HG03442 (cell line): ENCODE results near the gene B3GNT3.

ENCODE experiments used
- ATAC-seq: cut with Tn5 transposase; IDR thresholded peaks from one replicate; pipeline ENCODE4 v1.9.1; 2021; ENCODE audit warnings: mild to moderate bottlenecking, moderate library complexity; ENCODE audit not compliant: unreplicated experiment

B3GNT3 gene, protein sequence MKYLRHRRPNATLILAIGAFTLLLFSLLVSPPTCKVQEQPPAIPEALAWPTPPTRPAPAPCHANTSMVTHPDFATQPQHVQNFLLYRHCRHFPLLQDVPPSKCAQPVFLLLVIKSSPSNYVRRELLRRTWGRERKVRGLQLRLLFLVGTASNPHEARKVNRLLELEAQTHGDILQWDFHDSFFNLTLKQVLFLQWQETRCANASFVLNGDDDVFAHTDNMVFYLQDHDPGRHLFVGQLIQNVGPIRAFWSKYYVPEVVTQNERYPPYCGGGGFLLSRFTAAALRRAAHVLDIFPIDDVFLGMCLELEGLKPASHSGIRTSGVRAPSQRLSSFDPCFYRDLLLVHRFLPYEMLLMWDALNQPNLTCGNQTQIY

DNA sequence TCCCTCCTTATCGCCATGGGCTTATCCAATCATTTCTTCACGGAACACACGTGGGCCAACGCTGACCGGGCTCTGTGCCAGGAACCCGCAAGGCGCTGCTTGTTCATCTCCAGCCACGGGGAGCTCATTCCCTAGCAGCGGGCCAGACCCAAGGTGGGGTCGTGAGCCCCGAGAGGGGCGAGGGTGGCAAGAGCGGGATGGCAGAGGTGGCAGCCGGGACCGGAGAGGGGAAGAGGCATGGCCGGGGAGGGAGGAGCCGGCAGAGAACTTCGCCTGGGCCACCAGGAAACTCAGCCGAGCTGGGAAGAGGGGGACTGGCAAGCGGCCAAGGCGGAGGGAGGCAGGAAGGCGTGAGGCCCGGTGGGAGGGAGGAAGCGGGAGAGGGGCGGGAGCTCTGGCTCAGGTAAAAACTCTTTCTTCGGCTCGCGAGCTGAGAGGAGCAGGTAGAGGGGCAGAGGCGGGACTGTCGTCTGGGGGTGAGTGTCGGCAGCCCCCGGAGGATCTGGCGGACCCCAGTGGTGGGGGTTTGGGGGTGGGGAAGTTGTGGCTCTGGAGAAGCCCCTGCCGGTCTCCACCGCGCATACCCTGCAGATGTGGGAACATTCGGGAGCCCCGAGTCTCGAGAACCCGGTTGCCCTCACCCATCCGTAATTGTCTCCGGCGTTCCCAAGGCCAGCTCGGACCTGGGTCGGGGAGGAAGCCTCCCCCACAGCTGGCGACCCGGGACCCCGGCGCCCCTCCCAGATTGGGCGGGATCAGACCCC is at the start of gene B3GNT3:
Gene B3GNT3 (plus strand): TSS at position 408 of the 764 bp plus-strand sequence. CDS start 12,670 bp downstream, outside the sequence.
- ATAC-seq = no peak

DNA sequence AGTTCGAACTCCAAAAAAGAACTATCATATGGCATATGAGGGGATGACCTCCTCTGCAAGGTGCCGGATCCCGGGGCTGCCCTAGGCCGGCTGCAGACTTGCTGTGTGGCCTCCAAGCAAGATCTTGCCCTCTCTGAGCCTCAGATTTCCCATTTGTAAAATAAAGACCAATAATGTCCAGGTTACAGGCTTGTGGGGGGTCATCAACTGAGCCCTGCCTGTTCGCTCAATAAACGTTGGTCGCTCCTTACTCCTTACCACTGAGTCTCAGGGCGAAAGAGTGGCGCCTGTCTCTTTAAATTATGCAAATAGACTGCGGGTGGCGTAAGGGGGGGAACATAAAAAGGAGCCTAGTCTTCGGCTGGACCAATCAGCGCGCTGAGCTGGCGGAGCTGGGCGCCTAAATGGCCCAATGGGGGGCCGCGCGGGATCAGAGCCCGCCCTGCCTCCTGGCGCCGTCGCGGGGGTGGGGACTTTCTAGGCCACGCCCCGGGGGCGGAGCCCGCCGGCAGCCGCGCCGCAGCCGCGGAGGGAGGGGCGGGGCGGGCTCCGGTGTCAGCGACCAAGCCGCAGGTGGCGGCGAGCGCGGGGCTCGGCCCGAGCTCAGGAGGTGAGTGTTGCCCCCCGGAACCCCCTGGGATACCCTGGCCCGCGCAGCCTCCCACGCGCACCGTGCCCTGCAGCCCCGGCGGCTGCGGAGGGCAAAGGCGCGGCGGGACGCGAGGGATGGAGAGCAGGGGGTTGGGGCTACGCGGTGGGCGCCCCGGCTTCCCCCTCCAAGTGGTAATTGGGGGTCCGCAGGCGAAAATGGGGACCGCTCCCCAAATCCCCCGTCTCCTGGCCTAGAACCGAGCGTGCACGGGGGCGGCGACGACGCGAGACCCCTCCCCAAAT is 47.5 kb upstream of the B3GNT3 start:
- ATAC-seq = peak; percentile 70

DNA sequence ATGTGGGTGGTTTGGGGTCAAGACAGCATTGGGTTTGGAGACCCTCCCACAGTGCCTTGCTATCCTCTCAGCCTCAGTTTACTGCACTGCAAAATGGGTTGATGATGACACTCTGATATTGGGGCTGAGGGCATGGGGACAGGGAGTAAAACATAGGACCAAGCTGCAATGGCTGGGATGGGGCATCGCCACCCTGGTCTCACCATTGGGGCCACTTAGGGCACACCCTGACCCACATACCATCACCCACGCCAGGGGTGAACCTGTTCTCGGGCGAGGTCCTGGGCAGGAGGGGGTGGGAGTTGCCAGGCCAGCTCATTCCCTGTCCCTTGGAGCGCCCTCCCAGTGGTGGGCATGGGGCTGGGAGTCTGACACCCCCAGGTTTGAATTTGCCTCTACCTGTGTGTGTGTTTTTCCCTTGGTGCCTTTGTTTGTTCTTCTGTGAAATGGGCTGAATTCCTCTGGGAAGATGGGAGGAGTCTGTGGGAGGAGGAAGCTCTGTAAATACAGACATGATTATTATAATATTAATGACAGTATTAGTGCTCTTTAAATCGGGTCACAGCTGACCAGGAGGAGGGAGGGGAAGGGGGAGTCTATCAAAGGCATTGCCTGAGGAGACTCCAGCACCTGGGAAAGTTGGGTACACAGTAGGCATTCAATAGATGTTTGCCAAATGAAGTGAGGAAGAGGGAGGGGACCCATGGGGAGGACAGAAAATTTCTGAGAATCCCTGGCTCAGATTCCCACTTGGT is 45.9 kb upstream of the B3GNT3 start:
- ATAC-seq = no peak

DNA sequence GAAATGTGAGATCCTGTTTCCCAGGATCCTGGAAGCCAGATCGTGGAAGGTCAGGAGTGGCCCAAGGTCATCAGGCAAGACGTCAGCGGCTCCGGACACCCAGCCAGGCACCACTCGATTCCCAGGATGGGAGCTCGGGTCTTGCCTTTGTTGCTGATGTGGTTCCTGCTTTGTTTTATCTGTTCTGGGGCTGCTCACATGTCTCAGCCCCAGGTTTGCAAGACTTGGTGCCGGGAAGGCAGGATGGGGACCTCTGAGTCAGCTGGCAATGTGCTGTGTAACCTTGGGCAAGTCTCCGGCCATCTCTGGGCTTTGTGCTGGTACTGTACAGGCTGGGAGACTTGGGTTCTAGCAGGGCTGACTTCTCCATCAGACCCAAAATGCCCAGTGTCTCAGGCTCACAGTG is 45.0 kb upstream of the B3GNT3 start:
- ATAC-seq = no peak

DNA sequence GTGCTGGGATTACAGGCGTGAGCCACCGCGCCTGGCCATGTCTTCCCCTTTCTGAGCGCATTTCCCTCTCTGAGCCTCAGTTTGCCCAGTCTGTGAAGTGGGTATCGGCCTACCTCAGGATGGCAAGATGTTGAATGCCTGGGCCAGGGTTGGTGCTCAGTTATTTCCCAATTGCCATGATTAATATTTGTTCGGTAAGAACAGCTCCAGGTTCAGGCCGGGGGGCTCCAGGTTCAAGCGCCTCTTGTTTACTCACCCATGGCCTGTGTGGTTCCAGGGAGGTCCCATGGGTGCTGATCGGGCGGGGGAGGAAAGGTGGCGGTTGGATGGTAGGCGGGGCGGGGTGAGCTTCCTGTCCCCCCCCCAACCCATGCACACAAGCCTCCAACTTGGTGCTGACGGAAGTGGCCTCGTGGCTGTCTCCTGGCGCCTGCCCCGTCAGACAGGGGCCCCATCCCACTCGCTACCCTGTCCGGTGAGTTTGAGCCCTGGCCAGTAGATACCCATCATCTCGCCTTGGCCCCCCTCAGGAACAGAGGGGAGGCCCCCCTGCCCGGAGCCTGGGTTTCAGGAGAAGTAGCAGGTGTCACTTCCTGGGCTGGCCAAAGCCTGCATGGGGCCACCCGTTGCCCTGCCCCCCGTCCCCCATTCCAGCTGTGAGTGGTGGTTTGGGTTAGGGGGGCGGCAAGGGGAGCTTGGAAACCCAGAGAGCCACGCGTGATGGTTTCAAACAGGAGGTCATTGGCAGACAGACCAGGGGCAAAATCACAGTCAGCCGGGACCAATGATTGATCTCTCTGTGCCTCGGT is 43.6 kb upstream of the B3GNT3 start, which contains the start of gene FCHO1:
Gene FCHO1 (plus strand): TSS at position 375 of the 809 bp plus-strand sequence. CDS start 3,688 bp downstream, outside the sequence.
- ATAC-seq = peak; percentile 27

DNA sequence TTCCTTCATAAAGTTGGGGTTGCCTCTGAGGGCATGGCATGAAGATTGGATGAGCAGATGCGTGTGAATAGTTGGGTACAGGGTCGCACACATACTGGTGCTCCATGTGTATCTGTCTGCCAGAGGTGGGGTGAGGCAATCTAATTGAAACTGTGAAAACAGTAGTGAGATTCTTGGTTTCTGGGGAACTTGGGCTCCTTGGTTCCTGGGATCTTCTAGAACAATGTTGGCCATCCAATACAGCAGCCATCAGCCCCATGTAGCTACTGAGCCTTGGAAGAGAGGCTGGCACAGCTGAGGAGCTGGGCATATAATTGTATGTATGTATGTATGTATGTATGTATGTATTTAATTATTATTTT is 43.0 kb upstream of the B3GNT3 start:
- no peak for ATAC-seq

DNA sequence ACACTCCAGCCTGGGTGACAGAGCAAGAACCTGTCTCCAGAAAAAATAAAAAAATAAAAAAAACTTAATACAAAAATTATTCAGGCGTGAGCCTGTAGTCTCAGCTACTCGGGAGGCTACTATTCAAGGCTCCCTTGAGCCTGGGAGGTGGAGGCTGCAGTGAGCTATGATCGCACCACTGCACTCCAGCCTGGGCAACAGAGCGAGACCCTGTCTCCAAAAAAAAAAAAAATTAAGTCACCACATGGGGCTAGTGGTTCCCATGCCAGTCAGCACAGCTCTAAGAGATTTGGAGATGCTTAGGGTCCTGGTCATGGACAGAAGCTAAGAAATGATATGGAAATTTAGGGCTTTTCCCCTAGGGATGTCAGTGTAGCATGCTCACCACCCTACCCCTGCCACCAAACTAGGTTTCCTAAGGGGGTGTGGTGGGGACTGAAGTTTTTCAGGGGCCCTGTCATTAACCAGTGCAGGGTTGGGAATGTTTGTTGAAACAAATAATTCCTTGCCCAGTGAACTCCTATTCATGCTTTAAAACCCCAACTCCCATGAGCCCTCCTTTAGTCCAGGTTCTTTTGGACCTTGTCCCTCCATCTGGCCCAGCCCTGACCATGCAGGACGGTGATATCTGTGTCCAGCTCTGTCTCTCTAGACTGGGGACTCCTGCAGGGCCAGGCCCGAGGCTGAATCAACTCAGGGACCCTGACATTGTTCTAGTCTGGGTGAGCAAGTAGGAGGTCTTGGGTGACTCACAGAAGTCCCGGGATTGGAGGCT is 41.9 kb upstream of the B3GNT3 start:
- no peak for ATAC-seq

DNA sequence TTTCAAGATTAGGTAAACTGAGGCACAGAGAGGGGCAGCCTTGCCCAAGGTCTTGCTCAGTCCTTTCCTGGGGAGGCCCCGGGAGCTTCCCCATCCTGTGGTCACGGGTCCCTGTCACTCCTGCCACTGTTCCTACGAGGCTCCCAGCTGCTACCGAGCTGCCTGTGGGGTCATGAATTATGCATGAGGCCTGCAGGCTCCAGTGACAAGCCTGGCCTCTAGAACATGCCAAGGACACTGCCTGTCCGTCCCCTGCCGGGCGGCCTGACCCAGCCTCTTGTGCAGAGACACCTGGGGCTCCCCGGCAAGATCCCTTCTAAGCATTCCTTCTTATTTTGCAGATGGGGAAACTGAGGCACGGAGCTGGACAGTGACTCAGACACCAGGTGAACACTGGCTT is 41.0 kb upstream of the B3GNT3 start:
- ATAC-seq = no peak

DNA sequence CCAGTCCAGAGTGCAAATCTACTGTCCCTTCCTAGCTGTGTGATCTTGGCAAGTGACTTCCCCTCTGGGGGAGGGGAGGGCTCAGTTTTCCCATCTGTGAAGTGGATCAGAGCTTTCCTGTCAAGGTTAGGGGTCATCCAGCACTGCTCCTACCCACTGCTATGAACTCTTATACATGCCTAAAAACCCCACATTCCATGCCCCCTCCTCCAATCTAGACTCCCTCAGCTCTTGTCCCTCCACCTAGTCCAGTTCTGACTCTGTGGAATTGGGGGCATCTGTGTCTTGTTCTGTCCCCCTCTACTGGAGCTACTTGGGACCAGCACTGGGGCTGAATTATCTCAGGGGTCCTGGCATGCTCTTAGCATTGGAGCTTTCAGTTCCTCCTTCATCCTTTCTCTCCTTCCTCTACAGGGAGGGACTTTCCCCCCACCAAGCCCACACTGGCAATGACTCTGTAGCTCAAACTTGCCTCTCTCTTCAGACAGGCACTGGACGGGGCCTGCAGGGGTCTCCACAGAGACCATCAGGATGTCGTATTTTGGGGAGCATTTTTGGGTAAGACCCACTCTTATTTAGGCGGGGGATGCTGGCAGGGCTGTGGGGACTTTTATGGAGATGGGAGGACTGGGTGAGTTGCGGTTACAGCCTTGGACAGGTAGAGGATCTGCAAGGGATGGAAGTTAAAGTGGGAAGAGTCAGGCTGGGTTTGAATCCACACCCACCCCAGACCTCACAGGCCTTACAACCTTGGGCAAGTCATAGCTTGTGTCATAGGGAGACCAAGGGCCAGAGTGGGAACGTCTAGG is 40.1 kb upstream of the B3GNT3 start:
- peak; percentile 33 for ATAC-seq

DNA sequence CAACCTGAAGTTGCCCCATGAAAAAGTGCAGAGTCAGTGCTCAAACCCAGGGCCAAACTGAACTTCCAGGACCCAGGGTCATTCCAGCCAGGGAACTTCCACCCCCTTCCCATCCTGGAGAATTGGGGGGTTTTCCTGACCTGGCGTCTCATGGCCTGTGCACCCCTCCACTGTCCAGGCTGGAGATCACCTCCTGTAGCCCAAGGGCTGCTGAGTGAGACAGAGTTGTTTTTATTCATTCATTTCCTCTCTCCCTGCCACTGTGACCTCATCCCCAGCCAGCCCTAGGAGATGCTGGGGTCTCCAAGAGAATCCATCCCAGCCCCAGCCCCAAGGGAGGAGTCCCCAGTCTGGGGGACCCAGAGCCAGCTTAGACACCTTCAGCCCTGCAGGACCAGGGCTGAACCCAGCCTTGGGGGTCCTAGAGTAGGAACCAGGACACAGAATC is 39.5 kb upstream of the B3GNT3 start:
- no peak for ATAC-seq

DNA sequence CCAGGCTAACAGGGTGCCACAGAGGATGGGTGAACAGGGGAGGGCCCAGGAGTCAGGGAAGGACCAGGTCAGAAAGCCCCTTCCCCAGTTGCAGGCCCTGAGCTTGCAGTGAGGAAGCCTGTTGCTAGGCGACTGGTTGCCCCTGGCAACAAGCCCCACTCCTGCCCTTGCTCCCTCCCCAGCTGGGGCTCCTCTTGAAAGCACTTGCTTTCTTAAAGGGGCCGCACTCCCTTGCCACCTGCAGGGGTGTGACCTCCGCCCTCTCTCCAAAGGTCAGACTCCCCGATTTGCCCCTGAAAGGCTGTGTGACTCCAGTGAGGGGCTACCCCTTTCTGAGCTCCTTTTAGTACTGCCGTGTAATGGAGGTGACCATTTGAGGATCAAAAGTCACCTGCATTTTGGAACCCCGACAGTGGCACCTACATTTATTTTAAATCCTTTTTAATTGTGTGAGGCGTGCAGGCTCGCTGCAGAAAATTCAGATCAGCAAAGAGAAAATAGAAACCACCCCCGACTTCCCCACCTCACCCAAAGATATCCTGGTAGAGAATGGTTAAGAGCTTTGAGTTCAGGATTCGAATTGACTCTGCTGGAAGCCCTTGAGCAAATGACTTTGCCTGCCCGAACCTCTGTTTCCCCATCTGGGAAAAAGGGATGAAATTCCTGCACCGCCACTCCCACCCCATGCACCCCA is 38.8 kb upstream of the B3GNT3 start:
- ATAC-seq = peak; percentile 32

DNA sequence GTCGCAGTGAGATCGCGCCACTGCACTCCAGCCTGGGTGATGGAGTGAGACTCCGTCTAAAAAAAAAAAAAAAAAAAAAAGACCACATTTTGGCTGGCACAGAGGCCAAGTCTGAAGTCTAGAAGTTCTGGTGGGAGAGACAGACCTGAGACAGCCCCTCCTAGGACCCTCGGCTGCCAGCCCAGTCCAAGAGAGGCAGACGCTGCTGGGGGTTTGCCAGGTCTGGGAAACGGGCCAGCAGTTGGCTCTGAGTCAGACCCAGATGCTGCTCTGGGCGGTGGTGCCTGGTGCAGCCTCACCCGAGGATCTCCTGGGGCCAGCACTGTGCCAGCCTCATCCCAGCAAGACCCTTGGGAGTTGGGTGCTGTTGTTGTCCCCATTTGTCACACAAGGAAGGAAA is 37.8 kb upstream of the B3GNT3 start:
- no peak for ATAC-seq

DNA sequence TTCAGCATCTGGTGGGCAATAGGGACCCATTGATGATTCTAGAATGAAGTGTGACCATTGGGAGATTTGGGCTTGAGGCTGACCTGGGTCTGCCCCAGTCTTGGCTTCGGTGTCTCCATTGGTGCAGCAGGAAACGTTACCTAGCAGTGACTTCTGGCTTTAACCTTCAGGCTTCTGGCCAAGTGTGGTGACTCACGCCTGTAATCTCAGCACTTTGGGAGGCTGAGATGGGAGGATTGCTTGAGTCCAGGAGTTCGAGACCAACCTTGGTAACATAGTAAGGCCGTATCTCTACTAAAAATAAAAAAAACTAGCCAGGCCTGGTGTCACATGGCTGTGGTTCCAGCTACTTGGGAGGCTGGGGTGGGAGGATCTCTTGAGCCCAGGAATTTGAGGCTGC is 36.4 kb upstream of the B3GNT3 start:
- ATAC-seq = no peak

DNA sequence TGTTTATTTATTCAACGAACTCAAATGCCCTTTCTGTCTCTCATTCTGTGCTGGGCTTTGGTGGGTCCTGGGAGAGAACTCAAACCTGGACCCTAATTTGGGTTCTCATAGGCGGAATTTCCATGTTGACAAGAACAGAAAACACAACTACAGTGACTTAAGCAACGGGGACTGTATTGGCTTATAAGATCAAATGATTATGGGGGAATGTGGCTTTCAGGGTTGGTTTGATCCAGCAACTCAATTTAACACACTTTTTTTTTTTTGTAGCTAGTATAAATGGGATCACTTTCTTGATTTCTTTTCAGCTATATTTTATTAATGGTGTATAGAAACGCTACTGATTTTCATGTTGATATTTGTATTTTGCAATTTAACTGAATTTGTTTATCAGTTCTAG is 33.8 kb upstream of the B3GNT3 start:
- ATAC-seq = no peak

DNA sequence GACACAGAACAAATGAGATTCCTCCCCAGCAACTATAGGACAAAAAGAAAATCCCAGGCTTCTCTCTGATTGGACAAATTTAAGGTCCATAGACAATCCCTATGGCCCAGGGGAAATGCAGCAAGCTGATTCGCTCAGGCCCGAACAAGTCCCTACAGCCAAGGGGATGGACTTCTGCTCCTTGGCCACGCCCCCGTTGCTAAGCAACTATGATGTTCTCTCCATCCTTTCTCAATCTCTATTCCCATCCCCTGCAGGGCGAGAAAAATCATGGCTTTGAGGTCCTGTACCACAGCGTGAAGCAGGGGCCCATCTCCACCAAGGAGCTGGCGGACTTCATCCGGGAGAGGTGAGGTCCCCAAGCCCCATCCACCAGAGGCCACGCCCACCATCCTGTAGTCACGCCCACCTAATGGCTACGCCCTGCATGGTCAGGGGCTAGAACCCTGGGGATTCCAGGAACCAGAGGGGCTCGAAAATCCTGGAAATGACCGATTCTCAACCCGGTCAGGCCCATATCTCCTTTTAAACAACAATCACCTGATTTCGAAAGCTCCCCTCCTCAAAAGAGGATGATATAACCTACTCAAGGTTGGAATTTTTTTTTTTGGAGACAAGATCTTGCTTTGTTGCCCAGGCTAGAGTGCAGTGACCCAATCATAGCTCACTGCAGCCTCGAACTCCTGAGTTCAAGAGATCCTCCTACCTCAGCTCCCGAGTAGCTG is 32.3 kb upstream of the B3GNT3 start:
- no peak for ATAC-seq

DNA sequence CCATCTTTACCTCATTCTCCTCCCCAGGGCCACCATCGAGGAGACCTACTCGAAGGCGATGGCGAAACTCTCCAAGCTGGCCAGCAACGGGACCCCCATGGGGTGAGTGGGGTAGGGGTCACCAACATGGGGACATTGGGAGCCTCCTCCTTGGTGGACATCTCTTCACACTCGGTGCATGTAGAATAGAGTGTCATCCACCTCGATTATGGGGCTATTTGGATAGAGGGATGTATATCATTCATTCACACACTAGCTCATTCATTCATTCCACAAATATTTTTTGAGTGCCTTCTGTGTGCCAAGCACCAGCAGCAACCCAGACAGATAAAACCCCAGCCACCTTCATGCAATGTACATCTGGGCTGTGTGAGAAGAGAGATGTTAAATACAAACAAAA is 30.6 kb upstream of the B3GNT3 start:
- no peak for ATAC-seq
